IMR-90 (cell line): ENCODE measurements around the gene ARID4B. TPM values are rescaled to one million over a fixed set of nuclear protein-coding genes. Genes with fewer than 3 reads are reported as not detected.

Experiments
- ATAC-seq: fragments of 200-7000 bp; cut with Tn5 transposase; 2 replicates; pipeline ENCODE4 v1.9.1; 2020; ENCODE audit warnings: low read depth, mild to moderate bottlenecking, moderate library complexity
- BruUV-seq: library from RNA; stranded (reverse); fragments of 400-500 nt; replicated peaks from 2 replicates; lab custom pipeline; 2021; lab: Mats Ljungman, UMichigan
- CTCF ChIA-PET: fragments of 300-600 bp; formaldehyde crosslinking; extraction: SDS; loops from one replicate; lab custom pipeline; 2021; ENCODE audit warnings: antibody characterized with exemption; lab: Yijun Ruan, JAX
- POLR2A ChIA-PET: fragments of 300-600 bp; sonication (Branson Sonifier 250); formaldehyde crosslinking; loops from one replicate; lab custom pipeline; 2022; ENCODE audit warnings: antibody characterized with exemption; ENCODE audit not compliant: unreplicated experiment; lab: Charles Lee
- DNase-seq: peaks from one replicate; pipeline ENCODE4 v3.0.0; 2013
- H2AFZ ChIP-seq: replicated peaks from 2 replicates; pipeline ENCODE3; 2013; ENCODE audit warnings: low read length, mild to moderate bottlenecking; ENCODE audit not compliant: poor library complexity
- H2AK5ac ChIP-seq: 2 replicates; pipeline ENCODE4 v1.6.1; 2013; ENCODE audit warnings: low read depth, low read length, inconsistent platforms
- H2AK9ac ChIP-seq: replicated peaks from 2 replicates; pipeline ENCODE3; 2013; ENCODE audit warnings: mild to moderate bottlenecking, low read depth, low read length, moderate library complexity; ENCODE audit not compliant: poor library complexity
- H2BK120ac ChIP-seq: 2 replicates; pipeline ENCODE4 v1.6.1; 2013; ENCODE audit warnings: low read depth, low read length, inconsistent platforms
- H2BK15ac ChIP-seq: 3 replicates; pipeline ENCODE4 v1.6.1; 2013; ENCODE audit warnings: low read depth, low read length, inconsistent platforms
- H2BK20ac ChIP-seq: 2 replicates; pipeline ENCODE4 v1.6.1; 2013; ENCODE audit warnings: low read depth, mild to moderate bottlenecking, inconsistent platforms, low read length, moderate library complexity
- H2BK5ac ChIP-seq: 2 replicates; pipeline ENCODE4 v1.6.1; 2013; ENCODE audit warnings: mild to moderate bottlenecking, low read depth, low read length, inconsistent platforms; ENCODE audit not compliant: poor library complexity, severe bottlenecking
- H3K14ac ChIP-seq: replicated peaks from 2 replicates; pipeline ENCODE4 v1.6.1; 2013; ENCODE audit warnings: low read depth, low read length, inconsistent platforms
- H3K18ac ChIP-seq: 2 replicates; pipeline ENCODE4 v1.6.1; 2013; ENCODE audit warnings: low read depth, low read length, control low read depth
- H3K23ac ChIP-seq: 2 replicates; pipeline ENCODE4 v1.6.1; 2013; ENCODE audit warnings: low read depth, low read length, inconsistent platforms
- H3K27ac ChIP-seq: 2 replicates; pipeline ENCODE4 v1.5.1; 2013; ENCODE audit warnings: mild to moderate bottlenecking, control low read depth, low read length; ENCODE audit not compliant: insufficient read depth
- H3K27me3 ChIP-seq: 2 replicates; pipeline ENCODE4 v1.6.1; 2013; ENCODE audit warnings: low read length; ENCODE audit not compliant: control insufficient read depth, insufficient read depth
- H3K36me3 ChIP-seq: 2 replicates; pipeline ENCODE4 v1.6.1; 2013; ENCODE audit warnings: low read length, mixed read lengths; ENCODE audit not compliant: control insufficient read depth, insufficient read depth
- H3K4ac ChIP-seq: 2 replicates; pipeline ENCODE4 v1.6.1; 2013; ENCODE audit warnings: low read depth, low read length, inconsistent platforms
- H3K4me1 ChIP-seq: 2 replicates; pipeline ENCODE4 v1.6.1; 2013; ENCODE audit warnings: low read length, mixed read lengths; ENCODE audit not compliant: control insufficient read depth, insufficient read depth
- H3K4me2 ChIP-seq: 2 replicates; pipeline ENCODE4 v1.6.1; 2013; ENCODE audit warnings: low read depth, mild to moderate bottlenecking, control low read depth, low read length, moderate library complexity
- H3K4me3 ChIP-seq: 2 replicates; pipeline ENCODE4 v1.5.1; 2013; ENCODE audit warnings: low read depth, mild to moderate bottlenecking, control low read depth, low read length, moderate library complexity; ENCODE audit not compliant: insufficient read depth
- H3K56ac ChIP-seq: 2 replicates; pipeline ENCODE4 v1.6.1; 2013; ENCODE audit warnings: low read length, inconsistent platforms; ENCODE audit not compliant: insufficient read depth; ENCODE audit errors: extremely low read depth
- H3K79me1 ChIP-seq, 2 experiments: 2 replicates each; pipeline ENCODE4 v1.6.1; 2013; ENCODE audit warnings: low read length in 2 of 2, inconsistent platforms in 1 of 2, low read depth in 1 of 2
- H3K9ac ChIP-seq: 2 replicates; pipeline ENCODE4 v1.6.1; 2013; ENCODE audit warnings: low read depth, low read length, control low read depth
- H3K9me1 ChIP-seq: 2 replicates; pipeline ENCODE4 v1.6.1; 2013; ENCODE audit warnings: low read length, inconsistent platforms; ENCODE audit not compliant: insufficient read depth
- H3K9me3 ChIP-seq: 2 replicates; pipeline ENCODE4 v1.6.1; 2013; ENCODE audit warnings: low read length; ENCODE audit not compliant: control insufficient read depth, insufficient read depth
- H4K20me1 ChIP-seq: 2 replicates; pipeline ENCODE4 v1.6.1; 2013; ENCODE audit warnings: low read length, inconsistent platforms; ENCODE audit not compliant: insufficient read depth
- H4K5ac ChIP-seq: 2 replicates; pipeline ENCODE4 v1.6.1; 2013; ENCODE audit warnings: mild to moderate bottlenecking, low read depth, low read length, control low read depth
- H4K8ac ChIP-seq, 2 experiments: 2 replicates each; pipeline ENCODE4 v1.6.1; 2013; ENCODE audit warnings: low read depth in 2 of 2, low read length in 2 of 2, control low read depth in 1 of 2, inconsistent platforms in 1 of 2
- H4K91ac ChIP-seq: 2 replicates; pipeline ENCODE4 v1.6.1; 2013; ENCODE audit warnings: low read depth, low read length, inconsistent platforms; ENCODE audit not compliant: insufficient read depth
- CHD1 ChIP-seq: IDR thresholded peaks from 2 replicates; pipeline ENCODE4 v1.6.1; 2012; ENCODE audit warnings: low read depth, low read length, improper control_type of control experiment
- WGBS, 2 experiments: methylation state at CpG; one replicate each; pipeline versions ENCODE4 v1.1.5 to v1.1.7; 2013; ENCODE audit warnings: missing lambda C conversion rate in 2 of 2; ENCODE audit not compliant: insufficient read length in 1 of 2; ENCODE audit errors: extremely low coverage in 2 of 2; 5-methylcytosine and 5-hydroxymethylcytosine counted together
- dilution Hi-C: fragments of 300-500 bp; cut with HindIII; formaldehyde crosslinking; loops from one replicate; pipeline ENCODE4 v1.14.3; 2018; ENCODE audit warnings: low sequenced_read_pairs; ENCODE audit not compliant: unreplicated experiment
- in situ Hi-C: fragments of 300-500 bp; cut with MboI; formaldehyde crosslinking; loops from 3 replicates; pipeline ENCODE4 v1.14.3; 2019; ENCODE audit warnings: low sequenced_read_pairs, inconsistent platforms, mixed read lengths
- intact Hi-C: fragments of 100-400 bp; cut with micrococcal nuclease; formaldehyde crosslinking; loops from 2 replicates; pipeline ENCODE4 v1.10.0; 2022
- polyA plus RNA-seq, 3 experiments: library from polyadenylated mRNA; depleted of rRNA; stranded (reverse); fragments of >200 nt; gene quantifications; 2 replicates each; pipeline ENCODE4 v1.2.3, GENCODE V29; 2012; ENCODE audit warnings: low replicate concordance in 1 of 3
- total RNA-seq: library from RNA; depleted of rRNA; stranded (reverse); fragments of >200 nt; gene quantifications from 2 replicates; pipeline ENCODE4 v1.2.3, GENCODE V29; 2012

Gene ARID4B
- total and polyA plus RNA-seq, 2 of the 4 experiments (the other 2 are of a cell fraction), result 8.5 to 16.0 TPM

- no CpG with 5 or more reads among the region's 2 CpGs for WGBS, 2 experiments
- H3K4me1 ChIP-seq, result no peaks in the 10 kb centered on the region
- no peak for DNase-seq
- POLR2A ChIA-PET, result no interaction called here
- TF ChIP-seq CHD1, result no peak
- intact Hi-C loops, result no loop called here
- no peak overlapping the region for H3K56ac ChIP-seq
- in situ Hi-C loops, result no loop called here
- no peak for ATAC-seq
- H3K23ac ChIP-seq, result no peak overlapping the region
- no peak overlapping the region for H2AK5ac ChIP-seq
- no peak overlapping the region for H4K8ac ChIP-seq
- no peak overlapping the region for H4K5ac ChIP-seq
- BruUV-seq, result no TSS peak
- H3K79me1 ChIP-seq, result peaks cover 0 to 4% of the 10 kb centered on the region in 2 experiments; a peak in 2 of 4 replicates
- H2AK9ac ChIP-seq, result no peak overlapping the region
- H4K91ac ChIP-seq, result no peak overlapping the region
- no peak overlapping the region for H2BK20ac ChIP-seq
- H3K9ac ChIP-seq, result no peak overlapping the region
- no peak overlapping the region for H3K4ac ChIP-seq
- no peaks in the 10 kb centered on the region for H4K20me1 ChIP-seq
- no peak overlapping the region for H2BK120ac ChIP-seq
- peaks cover 25% of the 10 kb centered on the region for H3K36me3 ChIP-seq
- no peak overlapping the region for H2BK15ac ChIP-seq
- H3K4me2 ChIP-seq, result no peak overlapping the region
- no peak overlapping the region for H2AFZ ChIP-seq
- no peak overlapping the region for H2BK5ac ChIP-seq
- H3K4me3 ChIP-seq, result no peak overlapping the region
- no peak overlapping the region for H3K14ac ChIP-seq
- CTCF ChIA-PET, result no interaction called here
- no peaks in the 10 kb centered on the region for H3K27me3 ChIP-seq
- dilution Hi-C loops, result no loop called here
- H3K18ac ChIP-seq, result no peak overlapping the region
- no peaks in the 10 kb centered on the region for H3K9me1 ChIP-seq
- no peak overlapping the region for H3K27ac ChIP-seq
- no peaks in the 10 kb centered on the region for H3K9me3 ChIP-seq
Observed at GRCh38 chr1:235207209-235207565, 120.8 kb downstream of the ARID4B start.
